GM12878 (cell line): ENCODE measurements around the gene TBC1D1. TPM values are rescaled to one million over a fixed set of nuclear protein-coding genes. Genes with fewer than 3 reads are reported as not detected.

Source experiments
- ATF2 ChIP-seq: IDR thresholded peaks from 2 replicates; pipeline ENCODE4 v1.6.1; 2012; ENCODE audit warnings: low read length, inconsistent platforms
- BHLHE40 ChIP-seq, 2 experiments: fragments of 450-650 bp in 1 of 2; IDR thresholded peaks; 2 replicates each; pipeline ENCODE4 v1.6.1; 2011 to 2017; ENCODE audit warnings: low read depth in 2 of 2, borderline replicate concordance in 1 of 2, improper control_type of control experiment in 1 of 2, low read length in 1 of 2, mild to moderate bottlenecking in 1 of 2
- CTCF ChIP-seq, 3 experiments: IDR thresholded peaks in 2 of 3; conservative IDR thresholded peaks in 1 of 3; 2 replicates each; pipeline ENCODE4 v1.5.1; 2011; ENCODE audit warnings: low read depth in 3 of 3, low read length in 3 of 3, mild to moderate bottlenecking in 3 of 3, control low read depth in 2 of 3, moderate library complexity in 2 of 3, inconsistent platforms in 1 of 3, mixed read lengths in 1 of 3; ENCODE audit not compliant: control insufficient read depth in 2 of 3, insufficient read depth in 1 of 3; ENCODE audit errors: extremely low read depth in 1 of 3
- E2F8 ChIP-seq: fragments of 450-650 bp; IDR thresholded peaks from 2 replicates; pipeline ENCODE4 v1.6.1; 2018; ENCODE audit warnings: mild to moderate bottlenecking, low read depth, moderate library complexity; ENCODE audit not compliant: partially characterized antibody
- ESRRA ChIP-seq: IDR thresholded peaks from 2 replicates; pipeline ENCODE4 v1.6.1; 2012; ENCODE audit warnings: mild to moderate bottlenecking, low read length, improper control_type of control experiment
- ETV6 ChIP-seq, 2 experiments: fragments of 450-650 bp in 1 of 2; IDR thresholded peaks in 1 of 2; conservative IDR thresholded peaks in 1 of 2; 2 replicates each; pipeline ENCODE4 v1.6.1; 2014; ENCODE audit warnings: antibody characterized with exemption in 1 of 2, borderline replicate concordance in 1 of 2, low read depth in 1 of 2, mild to moderate bottlenecking in 1 of 2, moderate library complexity in 1 of 2
- HDGF ChIP-seq: fragments of 450-650 bp; IDR thresholded peaks from 2 replicates; pipeline ENCODE4 v1.6.1; 2016; ENCODE audit warnings: antibody characterized with exemption
- JUND ChIP-seq: IDR thresholded peaks from 2 replicates; pipeline ENCODE4 v1.6.1; 2012; ENCODE audit warnings: low read depth, mild to moderate bottlenecking, low read length, improper control_type of control experiment, moderate library complexity
- MTA3 ChIP-seq: IDR thresholded peaks from 2 replicates; pipeline ENCODE4 v1.6.1; 2012; ENCODE audit warnings: low read length, inconsistent platforms, borderline replicate concordance
- NFYB ChIP-seq: IDR thresholded peaks from 2 replicates; pipeline ENCODE4 v1.6.1; 2011; ENCODE audit warnings: low read depth, mild to moderate bottlenecking, low read length, improper control_type of control experiment, moderate library complexity; ENCODE audit not compliant: insufficient read depth
- PAX5 ChIP-seq: IDR thresholded peaks from 2 replicates; pipeline ENCODE4 v1.6.1; 2011; ENCODE audit warnings: low read depth, low read length, borderline replicate concordance
- PAX8 ChIP-seq: fragments of 450-650 bp; IDR thresholded peaks from 2 replicates; pipeline ENCODE4 v1.6.1; 2017; ENCODE audit warnings: mild to moderate bottlenecking, moderate library complexity
- POLR2AphosphoS2 ChIP-seq: IDR thresholded peaks from 2 replicates; pipeline ENCODE4 v1.6.1; 2011; ENCODE audit warnings: low read depth, mild to moderate bottlenecking, low read length, improper control_type of control experiment, moderate library complexity
- POU2F2 ChIP-seq: IDR thresholded peaks from 3 replicates; pipeline ENCODE4 v1.6.1; 2011; ENCODE audit warnings: low read depth, mild to moderate bottlenecking, low read length, borderline replicate concordance
- TBL1XR1 ChIP-seq: IDR thresholded peaks from 2 replicates; pipeline ENCODE4 v1.6.1; 2012; ENCODE audit warnings: low read depth, low read length, improper control_type of control experiment
- polyA plus RNA-seq, 11 experiments: library from polyadenylated mRNA; depleted of rRNA in 4 of 11; unstranded in 6 of 11; stranded (reverse) in 5 of 11; fragments of >200 nt; fragmentation: Nextera tagmentation in 4 of 11; fragmentation: Illumina TruSeq in 1 of 11; extraction: Ambion mirVana in 4 of 11; extraction: Trizol in 1 of 11; gene quantifications; 1 replicate in 1 of 11; 2 replicates in 10 of 11; pipeline versions ENCODE4 v1.2.1 to v1.2.3, GENCODE V29; 2011 to 2016; ENCODE audit warnings: inconsistent platforms in 2 of 11, missing spikeins in 2 of 11, low read depth in 1 of 11
- total RNA-seq, 4 experiments: library from RNA; depleted of rRNA in 3 of 4; stranded (reverse); fragments of >200 nt in 3 of 4; fragmentation: Illumina TruSeq in 1 of 4; extraction: Trizol in 1 of 4; gene quantifications; 2 replicates each; pipeline versions ENCODE4 v1.2.1 to v1.2.3, GENCODE V29; 2013 to 2021
- TF ChIP-seq, protein P1 (sequence below): fragments of 450-650 bp; IDR thresholded peaks from 2 replicates; pipeline ENCODE4 v1.6.1; 2017; ENCODE audit warnings: antibody characterized with exemption, mild to moderate bottlenecking, moderate library complexity
- TF ChIP-seq, protein P2 (sequence below): fragments of 450-650 bp; IDR thresholded peaks from 2 replicates; pipeline ENCODE4 v1.6.1; 2016; ENCODE audit warnings: mild to moderate bottlenecking

The TBC1D1 gene
- total and polyA plus RNA-seq, 10 of the 15 experiments (the other 5 are each of a cell fraction or from before 2014, with no cell fraction given) = 5.3 to 102 (median 57.8) TPM

DNA sequence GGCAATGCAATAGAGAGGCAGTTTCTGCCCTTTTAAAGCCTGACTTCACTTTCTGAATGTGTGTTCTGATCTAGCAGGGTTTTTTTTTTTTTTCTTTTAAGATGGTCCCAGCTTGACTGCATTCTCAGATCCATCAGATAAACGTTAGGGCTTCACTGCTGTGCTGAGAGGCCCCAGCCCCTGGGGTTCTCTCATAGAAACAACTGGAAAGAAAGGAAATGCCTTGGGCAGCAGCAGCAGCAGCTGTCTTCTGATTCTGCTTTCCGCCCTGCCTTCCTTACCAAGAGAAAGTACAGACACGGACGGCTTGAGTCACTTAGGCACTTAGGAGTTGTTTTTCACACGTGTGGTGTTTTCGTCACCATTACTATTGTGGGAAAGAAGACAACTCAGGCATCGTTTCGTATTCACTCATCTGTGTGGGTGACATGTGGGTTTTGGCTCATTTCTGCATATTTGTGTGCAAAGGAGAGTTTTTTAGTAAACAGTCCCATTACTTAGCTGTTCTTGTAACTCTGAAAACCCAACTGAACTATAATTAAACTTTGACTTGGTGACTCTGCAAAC, 241.3 kb downstream of the TBC1D1 start (continued):
- peak; percentile 81 for TF ChIP-seq E2F8
- TF ChIP-seq JUND = peak; percentile 95
- no peak for TF ChIP-seq PAX8
- no peak for TF ChIP-seq HDGF
- TF ChIP-seq POU2F2 = peak; percentile 99
- TF ChIP-seq NFYB = no peak
- TF ChIP-seq, protein P1, sequence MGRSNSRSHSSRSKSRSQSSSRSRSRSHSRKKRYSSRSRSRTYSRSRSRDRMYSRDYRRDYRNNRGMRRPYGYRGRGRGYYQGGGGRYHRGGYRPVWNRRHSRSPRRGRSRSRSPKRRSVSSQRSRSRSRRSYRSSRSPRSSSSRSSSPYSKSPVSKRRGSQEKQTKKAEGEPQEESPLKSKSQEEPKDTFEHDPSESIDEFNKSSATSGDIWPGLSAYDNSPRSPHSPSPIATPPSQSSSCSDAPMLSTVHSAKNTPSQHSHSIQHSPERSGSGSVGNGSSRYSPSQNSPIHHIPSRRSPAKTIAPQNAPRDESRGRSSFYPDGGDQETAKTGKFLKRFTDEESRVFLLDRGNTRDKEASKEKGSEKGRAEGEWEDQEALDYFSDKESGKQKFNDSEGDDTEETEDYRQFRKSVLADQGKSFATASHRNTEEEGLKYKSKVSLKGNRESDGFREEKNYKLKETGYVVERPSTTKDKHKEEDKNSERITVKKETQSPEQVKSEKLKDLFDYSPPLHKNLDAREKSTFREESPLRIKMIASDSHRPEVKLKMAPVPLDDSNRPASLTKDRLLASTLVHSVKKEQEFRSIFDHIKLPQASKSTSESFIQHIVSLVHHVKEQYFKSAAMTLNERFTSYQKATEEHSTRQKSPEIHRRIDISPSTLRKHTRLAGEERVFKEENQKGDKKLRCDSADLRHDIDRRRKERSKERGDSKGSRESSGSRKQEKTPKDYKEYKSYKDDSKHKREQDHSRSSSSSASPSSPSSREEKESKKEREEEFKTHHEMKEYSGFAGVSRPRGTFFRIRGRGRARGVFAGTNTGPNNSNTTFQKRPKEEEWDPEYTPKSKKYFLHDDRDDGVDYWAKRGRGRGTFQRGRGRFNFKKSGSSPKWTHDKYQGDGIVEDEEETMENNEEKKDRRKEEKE = no peak
- peak in 1 of 2 experiments; percentile 92; a peak in 2 of 4 replicates for TF ChIP-seq ETV6 (conservative IDR thresholded peaks at IDR 0.05 in 1 of 2, IDR thresholded peaks at IDR 0.05 in 1 of 2; ENCODE audit: borderline replicate concordance in 1 of 2, low read depth in 1 of 2)
- no peak for TF ChIP-seq ESRRA
- TF ChIP-seq PAX5 = peak; percentile 99
- TF ChIP-seq ATF2 = no peak
- no peak for TF ChIP-seq MTA3
- TF ChIP-seq BHLHE40 (IDR thresholded peaks at IDR 0.05; ENCODE audit: borderline replicate concordance in 1 of 2, low read depth in 2 of 2, low read length in 1 of 2) = peak; percentile 97 to 98
- peak; percentile 99 for TF ChIP-seq TBL1XR1
- no peak for TF ChIP-seq CTCF (IDR thresholded peaks at IDR 0.05 in 2 of 3, conservative IDR thresholded peaks at IDR 0.05 in 1 of 3; ENCODE audit: control insufficient read depth in 2 of 3, extremely low read depth in 1 of 3, insufficient read depth in 1 of 3, low read depth in 3 of 3, low read length in 3 of 3)
- peak; percentile 52; the same call in 1 of the 2 replicates for TF ChIP-seq POLR2AphosphoS2
- TF ChIP-seq, protein P2, sequence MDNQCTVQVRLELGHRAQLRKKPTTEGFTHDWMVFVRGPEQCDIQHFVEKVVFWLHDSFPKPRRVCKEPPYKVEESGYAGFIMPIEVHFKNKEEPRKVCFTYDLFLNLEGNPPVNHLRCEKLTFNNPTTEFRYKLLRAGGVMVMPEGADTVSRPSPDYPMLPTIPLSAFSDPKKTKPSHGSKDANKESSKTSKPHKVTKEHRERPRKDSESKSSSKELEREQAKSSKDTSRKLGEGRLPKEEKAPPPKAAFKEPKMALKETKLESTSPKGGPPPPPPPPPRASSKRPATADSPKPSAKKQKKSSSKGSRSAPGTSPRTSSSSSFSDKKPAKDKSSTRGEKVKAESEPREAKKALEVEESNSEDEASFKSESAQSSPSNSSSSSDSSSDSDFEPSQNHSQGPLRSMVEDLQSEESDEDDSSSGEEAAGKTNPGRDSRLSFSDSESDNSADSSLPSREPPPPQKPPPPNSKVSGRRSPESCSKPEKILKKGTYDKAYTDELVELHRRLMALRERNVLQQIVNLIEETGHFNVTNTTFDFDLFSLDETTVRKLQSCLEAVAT = peak; percentile 85
